ENCODE results near the gene GBP6. TPM values are rescaled to one million over a fixed set of nuclear protein-coding genes. Genes with fewer than 3 reads are reported as not detected.
"Not testable (repeated sequence)": the region's sequence is repeated elsewhere in the genome, so short reads cannot be mapped to it uniquely, and the experiment has no call there.

The GBP6 gene
- total RNA-seq, 4 donors from 2014 or later: 0.54 to 16.7 (median 1.6) TPM; not detected in 1

DNA sequence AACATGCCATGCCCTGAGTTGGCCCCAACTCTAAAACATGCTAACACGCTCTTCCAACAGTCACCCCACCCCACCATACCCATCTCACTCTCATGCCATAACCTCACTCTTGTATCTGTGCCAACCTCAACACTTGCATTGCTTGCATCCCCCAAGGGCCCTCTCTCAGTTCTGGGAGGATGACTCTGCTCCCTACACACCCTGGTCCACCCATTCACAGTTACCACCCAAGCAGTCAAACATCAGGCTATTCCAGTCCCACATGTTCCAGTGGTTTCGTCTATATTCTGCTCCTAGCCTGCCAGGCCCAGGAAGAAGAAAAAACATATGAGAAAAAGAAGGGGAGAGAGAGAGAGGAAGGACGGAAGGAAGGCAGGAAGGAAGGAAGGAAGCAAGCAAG lies 31.0 kb downstream of the GBP6 start:
- H3K4me3 ChIP-seq: no peak overlapping the region
- no peaks in the 10 kb centered on the region for H3K4me1 ChIP-seq
- WGBS, 2 donors (ENCODE audit: low coverage in 1 of 2): 79 to 82% methylated on average over 2 to 3 of the region's 3 CpGs
- H3K9me3 ChIP-seq: no peaks in the 10 kb centered on the region
- no peak for ATAC-seq
- H3K27me3 ChIP-seq: no peaks in the 10 kb centered on the region
- no peak overlapping the region for H3K27ac ChIP-seq
- TF ChIP-seq POLR2A (IDR thresholded peaks at IDR 0.05): no peak
- TF ChIP-seq, protein P1, sequence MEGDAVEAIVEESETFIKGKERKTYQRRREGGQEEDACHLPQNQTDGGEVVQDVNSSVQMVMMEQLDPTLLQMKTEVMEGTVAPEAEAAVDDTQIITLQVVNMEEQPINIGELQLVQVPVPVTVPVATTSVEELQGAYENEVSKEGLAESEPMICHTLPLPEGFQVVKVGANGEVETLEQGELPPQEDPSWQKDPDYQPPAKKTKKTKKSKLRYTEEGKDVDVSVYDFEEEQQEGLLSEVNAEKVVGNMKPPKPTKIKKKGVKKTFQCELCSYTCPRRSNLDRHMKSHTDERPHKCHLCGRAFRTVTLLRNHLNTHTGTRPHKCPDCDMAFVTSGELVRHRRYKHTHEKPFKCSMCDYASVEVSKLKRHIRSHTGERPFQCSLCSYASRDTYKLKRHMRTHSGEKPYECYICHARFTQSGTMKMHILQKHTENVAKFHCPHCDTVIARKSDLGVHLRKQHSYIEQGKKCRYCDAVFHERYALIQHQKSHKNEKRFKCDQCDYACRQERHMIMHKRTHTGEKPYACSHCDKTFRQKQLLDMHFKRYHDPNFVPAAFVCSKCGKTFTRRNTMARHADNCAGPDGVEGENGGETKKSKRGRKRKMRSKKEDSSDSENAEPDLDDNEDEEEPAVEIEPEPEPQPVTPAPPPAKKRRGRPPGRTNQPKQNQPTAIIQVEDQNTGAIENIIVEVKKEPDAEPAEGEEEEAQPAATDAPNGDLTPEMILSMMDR (IDR thresholded peaks at IDR 0.05): no peak
- no peaks in the 10 kb centered on the region for H3K36me3 ChIP-seq

DNA sequence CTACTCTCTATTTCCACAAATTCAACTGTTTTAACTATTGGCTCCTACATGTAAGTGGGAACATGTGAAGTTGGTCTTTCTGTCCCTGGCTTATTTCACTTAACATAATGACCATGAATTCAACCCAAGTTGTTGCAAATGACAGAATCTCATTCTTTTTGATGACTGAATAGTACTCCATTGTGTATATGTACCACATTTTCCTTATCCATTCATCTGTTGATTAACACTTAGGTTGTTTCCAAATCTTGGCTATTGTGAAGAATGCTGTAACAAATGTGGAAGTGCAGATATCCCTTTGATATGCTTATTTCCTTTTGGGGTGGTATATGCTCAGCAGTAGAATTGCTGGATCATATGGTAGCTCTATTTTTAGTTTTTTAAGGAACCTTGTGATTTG lies 33.0 kb downstream of the GBP6 start:
- Histone ChIP-seq H3K36me3 (no peaks in the 10 kb centered on the region), H3K27ac (no peak overlapping the region), H3K27me3 (no peaks in the 10 kb centered on the region), H3K4me1 (no peaks in the 10 kb centered on the region), H3K4me3 (no peak overlapping the region), H3K9me3 (no peaks in the 10 kb centered on the region)
- no peak for ATAC-seq
- TF ChIP-seq EP300 (IDR thresholded peaks at IDR 0.05) (no peak), POLR2A (IDR thresholded peaks at IDR 0.05) (no peak)
- TF ChIP-seq, protein P1 (IDR thresholded peaks at IDR 0.05): no peak

DNA sequence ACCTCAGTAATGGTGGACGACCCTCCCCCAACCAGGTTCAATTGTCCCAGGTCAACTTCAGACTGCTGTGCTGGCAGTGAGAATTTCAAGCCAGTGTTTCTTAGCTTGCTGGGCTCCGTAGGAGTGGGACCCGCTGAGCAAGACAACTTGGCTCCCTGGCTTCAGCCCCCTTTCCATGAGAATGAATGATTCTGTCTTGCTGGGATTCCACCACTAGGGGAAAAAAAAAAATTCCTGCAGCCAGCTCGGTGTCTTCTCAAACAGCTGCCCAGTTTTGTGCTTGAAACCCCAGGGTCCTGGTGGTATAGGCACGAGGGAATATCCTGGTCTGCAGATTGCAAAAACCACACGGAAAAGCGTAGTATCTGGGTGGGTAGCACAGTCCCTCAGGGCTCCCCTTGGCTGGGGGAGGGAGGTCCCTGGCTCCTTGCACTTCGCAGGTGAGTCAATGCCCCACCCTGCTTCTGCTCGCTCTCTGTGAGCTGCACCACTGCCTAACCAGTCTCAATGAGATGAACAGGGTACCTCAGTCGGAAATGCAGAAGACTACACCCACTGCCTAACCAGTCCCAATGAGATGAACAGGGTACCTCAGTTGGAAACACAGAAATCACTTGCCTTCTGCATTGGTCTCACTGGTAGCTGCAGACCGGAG lies 41.5 kb downstream of the GBP6 start:
- no peaks in the 10 kb centered on the region for H3K9me3 ChIP-seq
- H3K4me1 ChIP-seq: peaks cover 0 to 7% (median 0%) of the 10 kb centered on the region in 3 donors
- WGBS, 2 donors (ENCODE audit: low coverage in 1 of 2): 74 to 82% methylated on average over 4 to 8 of the region's 11 CpGs
- no peak for ATAC-seq
- no peak for TF ChIP-seq POLR2A (IDR thresholded peaks at IDR 0.05)
- TF ChIP-seq EP300 (IDR thresholded peaks at IDR 0.05): no peak
- TF ChIP-seq POLR2AphosphoS5 (IDR thresholded peaks at IDR 0.05): no peak
- TF ChIP-seq, protein P1 (IDR thresholded peaks at IDR 0.05): no peak
- no peak overlapping the region for H3K4me3 ChIP-seq
- H3K36me3 ChIP-seq: no peaks in the 10 kb centered on the region
- H3K27ac ChIP-seq: no peak overlapping the region
- no peaks in the 10 kb centered on the region for H3K27me3 ChIP-seq

DNA sequence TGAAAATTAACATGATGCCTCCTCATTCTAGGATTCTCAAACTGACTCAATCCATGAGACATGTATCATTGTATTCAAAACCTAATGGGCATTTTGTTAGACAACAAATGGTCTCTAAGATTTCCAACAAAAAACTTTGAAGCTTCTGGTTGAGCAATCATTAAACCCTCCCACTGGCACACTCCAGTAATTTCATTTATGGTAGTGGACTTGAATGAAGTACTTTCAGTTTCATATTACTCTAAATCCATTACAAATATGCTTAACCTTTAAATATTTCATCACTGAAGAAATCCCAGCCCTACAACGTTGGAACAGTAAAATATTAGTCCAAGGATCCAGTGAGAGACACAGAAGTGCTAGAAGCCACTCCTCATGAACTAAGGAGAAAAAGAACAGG lies 43.5 kb downstream of the GBP6 start:
- TF ChIP-seq POLR2AphosphoS5 (IDR thresholded peaks at IDR 0.05) (no peak), POLR2A (IDR thresholded peaks at IDR 0.05) (no peak), EP300 (IDR thresholded peaks at IDR 0.05) (no peak)
- TF ChIP-seq, protein P1 (IDR thresholded peaks at IDR 0.05): no peak
- peak; percentile 69 for ATAC-seq
- H3K27me3 ChIP-seq: no peaks in the 10 kb centered on the region
- H3K36me3 ChIP-seq: no peaks in the 10 kb centered on the region
- WGBS, 2 donors (ENCODE audit: low coverage in 1 of 2): 0% methylated on average over 1 of the region's 1 CpG
- peaks cover 0 to 7% (median 0%) of the 10 kb centered on the region in 3 donors for H3K4me1 ChIP-seq
- H3K9me3 ChIP-seq: no peaks in the 10 kb centered on the region
- H3K4me3 ChIP-seq: peak overlapping the region; percentile 38 to 44
- H3K27ac ChIP-seq: peak overlapping the region; percentile 39 to 71 (median 66)

DNA sequence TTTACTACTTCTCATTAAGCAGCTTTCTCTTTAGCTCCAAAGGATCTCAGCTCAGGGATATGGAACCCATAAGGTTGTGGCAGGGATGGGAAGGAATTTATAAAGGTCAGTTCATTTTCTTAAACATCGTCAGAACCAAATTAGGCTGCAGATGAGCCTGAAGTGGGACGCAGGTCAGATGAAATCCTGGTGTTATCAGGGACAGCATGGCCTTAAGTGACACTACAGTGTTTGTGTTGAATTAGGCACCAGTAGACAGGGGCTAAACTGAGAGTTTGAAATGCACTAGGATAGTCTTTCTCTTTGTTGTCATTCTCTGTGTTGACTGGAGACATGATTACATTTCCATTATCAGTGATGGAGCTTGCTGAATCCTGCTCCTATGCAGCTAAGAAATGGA lies 43.9 kb downstream of the GBP6 start:
- peak overlapping the region; percentile 39 to 71 (median 66) for H3K27ac ChIP-seq
- not testable (repeated sequence) for H3K27me3 ChIP-seq, H3K4me1 ChIP-seq, H3K9me3 ChIP-seq, H3K36me3 ChIP-seq, ATAC-seq
- WGBS, 2 donors (ENCODE audit: low coverage in 1 of 2): 15 to 17% methylated on average over 2 of the region's 2 CpGs
- peak overlapping the region; percentile 38 to 44 for H3K4me3 ChIP-seq

Data from gastroesophageal sphincter (tissue), 4 donors.